Middle frontal gyrus (tissue), 1 donor: ENCODE results near the gene PALM2AKAP2.

Source experiments
- DNase-seq: peaks from one replicate; pipeline ENCODE4 v3.0.0-alpha.2; 2015; ENCODE audit warnings: low spot score; ENCODE audit errors: extremely low spot score

Gene PALM2AKAP2

DNA sequence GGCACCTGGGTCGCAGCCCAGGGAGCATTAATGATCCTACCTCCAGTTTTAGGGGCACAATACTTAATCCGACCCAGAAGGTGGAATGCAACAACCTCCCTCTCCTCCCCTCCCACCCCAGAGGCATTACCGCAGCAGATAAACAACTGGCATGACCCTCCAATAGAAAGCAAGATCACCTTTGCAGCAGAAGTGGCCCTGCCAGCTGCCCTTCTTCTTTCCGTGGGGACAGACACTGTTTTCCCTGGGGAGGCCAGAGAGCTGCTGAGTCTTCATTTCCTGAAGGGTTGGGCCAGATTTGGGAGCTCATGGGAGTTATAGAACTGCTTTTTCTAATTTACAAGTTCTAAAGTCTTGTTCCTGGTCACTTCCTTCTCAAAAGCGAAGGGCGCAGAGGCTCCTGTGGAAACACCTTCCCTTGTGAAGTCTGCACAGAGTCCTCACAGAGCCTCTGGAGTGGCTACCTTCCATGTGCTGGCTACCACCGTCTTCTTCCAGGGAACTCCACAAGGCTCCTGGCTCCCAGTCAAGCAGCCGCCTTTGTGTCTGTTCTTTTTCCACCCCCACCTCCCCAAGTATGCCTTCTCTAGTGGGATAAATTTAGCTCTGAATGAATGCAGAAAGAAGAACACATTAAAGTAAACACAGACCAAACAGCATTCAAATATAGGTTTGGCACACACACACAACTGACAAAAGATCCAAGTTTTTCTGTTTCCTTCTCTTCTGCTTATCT lies 8.0 kb upstream of the PALM2AKAP2 start:
- no peak for DNase-seq

DNA sequence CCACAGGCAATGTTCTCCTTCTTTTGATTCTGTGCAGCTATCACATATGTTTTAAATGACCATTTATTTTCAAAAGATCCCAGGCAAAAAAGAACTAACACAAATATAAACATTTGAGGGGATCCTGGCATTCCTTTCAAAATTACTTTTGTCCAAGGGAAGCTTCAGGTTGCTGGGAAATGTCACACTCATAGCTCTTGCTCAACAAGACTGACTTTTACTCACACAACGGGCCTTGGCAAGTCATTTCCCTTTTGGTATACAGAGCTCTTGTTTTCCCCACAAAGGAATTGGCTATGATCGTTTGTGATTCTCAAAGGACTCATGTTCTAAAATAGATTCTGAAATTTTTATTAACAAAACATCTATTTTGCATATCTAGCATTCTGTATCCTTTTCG lies 4.5 kb upstream of the PALM2AKAP2 start:
- DNase-seq, result no peak

DNA sequence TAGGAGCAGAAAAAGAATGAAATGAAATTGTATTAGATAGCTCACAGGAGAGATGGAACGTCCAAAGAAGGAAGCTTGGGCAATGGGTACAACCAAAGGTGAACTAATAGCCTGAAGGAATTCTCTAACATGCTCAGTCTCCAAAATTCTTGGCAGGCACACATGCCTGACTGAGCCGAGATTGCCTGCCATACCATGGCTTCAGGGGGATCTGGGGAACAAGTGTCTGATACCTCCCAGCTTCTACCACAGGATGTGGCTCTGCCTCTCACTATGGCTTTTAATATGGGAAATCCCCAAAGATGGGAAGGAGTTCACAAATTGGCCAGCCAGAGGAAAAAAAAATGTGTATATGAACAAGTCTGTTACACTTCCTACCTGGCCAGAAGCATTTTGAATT lies 3.6 kb upstream of the PALM2AKAP2 start:
- DNase-seq, result no peak

DNA sequence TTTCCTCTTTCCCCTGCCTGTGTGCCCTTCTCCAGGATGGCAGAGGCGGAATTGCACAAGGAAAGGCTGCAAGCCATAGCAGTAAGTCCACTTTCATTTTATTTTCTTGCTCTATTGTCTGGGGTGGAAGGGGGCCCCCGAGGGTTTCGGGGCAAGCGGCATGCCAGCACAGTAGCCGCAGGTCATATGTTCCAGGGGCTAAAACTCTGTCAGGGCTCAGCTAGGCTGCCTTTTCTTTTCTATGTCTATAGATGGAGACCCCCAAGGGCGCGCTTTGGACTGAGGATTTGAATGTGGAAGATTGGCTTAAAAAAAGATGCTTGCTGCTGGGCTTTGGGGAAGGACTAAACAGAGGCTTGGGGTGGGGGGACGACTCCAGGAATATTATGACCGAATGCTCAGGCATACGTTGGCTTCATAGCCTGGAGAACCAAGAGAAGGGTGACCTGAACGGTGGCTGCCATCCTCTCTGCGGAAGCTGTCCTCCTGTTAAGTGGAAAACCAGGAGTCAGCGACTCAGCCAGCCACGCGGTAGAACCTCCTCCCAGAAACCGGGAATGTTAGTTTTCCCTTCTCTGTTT lies 545 bp downstream of the PALM2AKAP2 start:
- no peak for DNase-seq

DNA sequence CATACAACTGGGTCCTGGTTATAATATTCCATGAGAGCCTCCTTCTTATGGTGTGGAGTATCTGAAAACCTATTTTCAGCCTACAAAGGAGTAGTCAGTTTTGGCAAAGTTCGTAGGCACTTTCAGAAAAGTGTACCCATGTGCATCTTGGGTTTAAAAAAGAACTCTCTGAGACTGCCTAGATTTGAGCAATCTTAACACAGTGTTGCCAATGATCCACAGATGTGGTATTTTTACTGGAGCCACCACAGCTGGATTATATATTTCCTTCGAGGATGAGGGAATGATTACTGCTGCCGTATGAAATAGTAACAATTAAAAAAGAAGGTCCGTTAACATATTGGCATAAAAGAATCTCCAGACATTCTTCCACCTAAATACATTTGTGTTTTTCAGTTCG lies 1.1 kb downstream of the PALM2AKAP2 start:
- DNase-seq, result no peak

DNA sequence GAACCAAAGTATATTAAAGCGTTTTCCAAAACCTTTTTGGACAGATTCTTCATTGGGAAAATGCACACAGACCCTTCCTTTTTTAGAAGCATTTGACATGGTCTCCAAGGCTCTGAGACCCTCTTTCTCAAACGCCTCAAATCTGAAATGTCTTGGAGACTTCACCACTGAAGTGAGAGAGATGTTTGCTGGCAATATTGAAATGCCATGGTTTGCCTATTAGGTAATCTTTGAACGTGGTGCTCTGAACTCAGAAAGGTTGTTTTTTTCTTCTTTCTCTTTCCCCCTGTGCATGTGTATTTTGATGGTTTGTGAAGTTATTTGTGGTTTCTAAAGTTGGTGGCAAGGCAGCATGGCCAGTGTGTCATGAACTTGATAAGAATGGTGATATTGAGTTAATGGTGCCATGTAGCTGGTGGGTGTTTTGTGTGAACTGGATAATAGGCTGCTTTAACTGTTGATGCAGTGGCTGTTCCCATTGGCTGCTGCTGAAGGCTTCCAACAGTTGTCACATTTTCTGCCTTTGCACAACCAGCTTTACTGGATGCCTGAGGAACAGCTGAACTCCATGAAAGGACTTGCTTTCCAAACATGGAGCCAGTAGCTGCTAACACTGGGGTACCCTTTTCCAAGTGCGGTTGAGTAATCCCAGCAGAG lies 1.7 kb downstream of the PALM2AKAP2 start:
- DNase-seq, result no peak

DNA sequence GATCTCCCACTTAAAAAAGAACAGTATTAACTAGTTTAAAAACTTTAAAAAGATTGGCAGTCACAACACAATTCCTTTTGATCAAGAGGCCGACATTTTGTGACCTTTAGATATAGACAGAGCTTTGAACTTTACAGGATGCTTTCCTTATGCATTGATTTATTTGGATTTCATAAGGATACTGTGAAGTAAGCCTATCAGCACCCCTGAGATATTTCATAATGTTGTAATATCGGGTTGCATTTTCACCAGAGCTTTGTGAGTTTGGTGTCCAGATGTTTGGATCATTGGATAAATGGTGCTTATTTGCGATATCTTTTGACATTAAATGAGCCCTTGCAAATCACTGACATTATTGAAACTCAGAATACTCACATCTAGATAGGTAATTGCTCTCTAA lies 7.7 kb downstream of the PALM2AKAP2 start:
- no peak for DNase-seq

DNA sequence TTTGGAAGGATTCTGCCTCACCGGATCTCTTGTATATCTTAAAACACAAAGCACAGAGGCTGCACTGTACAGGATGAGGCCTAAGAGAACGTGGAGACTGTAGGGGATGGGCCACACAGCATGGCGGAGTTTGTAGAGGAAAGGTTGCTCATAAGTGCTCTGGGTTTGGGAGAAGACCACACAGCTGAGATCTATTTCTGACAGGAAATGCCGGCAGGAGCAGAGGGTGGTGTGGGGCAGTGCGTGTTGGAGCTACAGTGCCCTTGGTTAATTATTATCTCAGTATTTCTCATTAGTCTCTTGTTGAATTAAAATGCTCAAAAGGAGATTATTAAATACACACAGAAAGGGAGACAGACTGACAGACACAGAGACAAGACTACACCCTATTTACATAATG lies 9.6 kb downstream of the PALM2AKAP2 start:
- DNase-seq, result no peak

DNA sequence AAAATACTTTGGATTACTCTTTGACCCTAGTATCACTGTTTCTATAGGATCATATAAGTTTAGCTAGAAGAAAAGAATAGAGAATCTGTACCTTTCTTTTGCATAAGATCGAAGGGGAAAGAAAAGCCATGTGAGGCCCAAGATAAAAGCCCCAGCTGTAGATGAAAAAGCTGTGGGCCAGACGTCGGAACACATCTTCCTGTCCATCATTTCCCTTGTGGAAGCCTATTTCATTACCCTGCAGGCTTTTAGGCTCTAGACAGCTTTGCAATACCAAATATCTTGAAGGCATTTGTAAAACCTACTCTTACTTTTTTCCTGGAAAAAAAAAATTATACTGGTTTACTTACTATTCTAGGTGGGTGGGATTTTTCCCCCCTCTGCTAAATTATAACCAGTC lies 10.0 kb downstream of the PALM2AKAP2 start:
- DNase-seq, result no peak

DNA sequence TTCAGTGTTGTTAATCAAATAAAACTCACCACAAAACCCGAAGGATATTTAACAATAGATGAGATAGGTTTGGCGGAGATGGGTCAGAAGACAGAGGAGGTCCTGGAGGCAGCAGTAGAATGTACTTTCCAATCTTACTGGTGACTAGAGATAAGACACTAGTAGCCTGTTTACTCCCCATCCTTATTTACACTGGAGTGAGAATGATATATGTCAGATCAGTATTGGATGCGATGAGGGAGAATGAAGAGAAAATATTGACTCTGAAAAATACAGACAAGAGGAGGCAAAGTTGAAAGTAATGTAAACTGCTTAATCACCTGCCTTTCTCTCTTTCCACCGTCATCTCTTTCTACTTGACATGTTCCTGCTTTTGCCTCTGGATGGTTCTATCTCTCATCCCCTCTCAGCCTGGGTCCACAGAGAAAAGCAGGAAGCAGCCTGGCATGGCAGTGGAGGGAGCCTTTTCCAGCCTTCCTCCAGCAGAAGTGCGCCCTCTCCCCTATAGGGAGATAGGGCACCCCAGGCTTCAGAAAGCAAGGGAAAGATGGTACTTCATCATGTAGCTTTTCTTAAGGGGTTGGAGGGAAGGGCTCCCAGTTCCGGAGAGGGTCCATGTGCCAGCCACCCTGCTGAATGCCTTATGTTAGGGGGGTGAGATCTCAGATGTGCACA lies 11.1 kb downstream of the PALM2AKAP2 start:
- DNase-seq, result no peak

DNA sequence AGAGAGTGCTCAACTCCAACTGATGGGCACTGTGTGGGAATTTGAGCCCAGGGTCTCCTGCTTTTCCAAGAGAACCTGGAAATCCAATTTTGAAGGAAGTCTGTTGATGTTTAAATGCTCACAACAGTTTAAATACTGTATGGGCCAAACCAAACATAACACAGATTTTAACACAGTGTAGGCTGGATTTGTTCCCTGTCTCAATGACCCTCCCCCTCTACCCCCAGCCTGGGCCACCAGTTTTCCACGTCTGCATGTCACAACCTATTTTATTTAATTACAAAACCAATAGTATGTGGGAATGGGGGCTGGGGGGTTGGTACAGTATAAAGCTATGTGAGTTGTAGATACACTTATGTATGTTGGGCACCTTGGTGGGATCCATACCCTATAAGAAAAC lies 11.7 kb downstream of the PALM2AKAP2 start:
- no peak for DNase-seq

DNA sequence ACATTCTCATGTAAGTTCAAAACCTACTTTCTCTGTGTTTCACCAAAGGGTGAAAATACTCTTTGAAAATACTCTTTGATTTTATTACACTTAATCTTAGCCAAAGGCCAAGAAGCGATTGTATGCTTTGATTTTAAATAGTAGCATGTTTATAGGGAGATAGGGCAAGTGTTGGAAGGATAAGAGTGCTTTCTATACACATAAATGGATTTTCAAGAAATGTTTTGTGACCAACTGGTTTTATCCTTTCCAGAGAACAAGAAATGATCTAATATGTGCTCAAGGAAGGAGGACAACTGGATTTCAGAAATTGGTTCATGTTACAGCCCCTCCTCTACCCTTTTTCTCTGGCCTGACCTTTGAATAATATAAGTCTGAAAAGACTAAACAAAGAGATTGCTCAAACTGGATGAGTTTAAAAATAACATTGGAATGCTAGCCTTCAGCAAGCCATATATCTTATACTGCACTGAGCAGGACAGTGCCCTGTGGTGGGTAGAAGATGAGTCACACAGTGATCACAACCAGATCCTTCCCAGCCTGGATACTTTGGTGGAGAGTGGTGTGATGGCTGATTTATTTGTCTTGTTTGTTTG lies 13.1 kb downstream of the PALM2AKAP2 start:
- DNase-seq, result no peak

DNA sequence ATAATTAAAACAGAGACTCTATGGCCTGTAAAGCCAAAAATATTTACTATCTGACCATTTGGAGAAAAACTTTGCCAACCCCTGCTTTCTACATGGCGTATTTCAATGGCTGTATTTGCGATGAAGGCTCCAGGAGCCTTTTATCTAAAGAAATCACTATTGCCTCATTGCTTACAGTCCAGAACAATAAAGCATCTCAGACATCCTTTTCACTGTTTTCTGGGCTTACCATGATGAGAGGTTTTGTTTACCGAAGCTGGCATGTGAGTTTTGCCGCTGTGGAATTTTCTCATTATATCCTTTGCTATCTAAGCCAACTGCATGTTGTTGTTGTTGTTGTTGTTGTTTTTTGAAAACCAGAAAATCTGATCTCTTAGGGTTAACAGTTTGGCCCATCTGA lies 13.9 kb downstream of the PALM2AKAP2 start:
- no peak for DNase-seq

DNA sequence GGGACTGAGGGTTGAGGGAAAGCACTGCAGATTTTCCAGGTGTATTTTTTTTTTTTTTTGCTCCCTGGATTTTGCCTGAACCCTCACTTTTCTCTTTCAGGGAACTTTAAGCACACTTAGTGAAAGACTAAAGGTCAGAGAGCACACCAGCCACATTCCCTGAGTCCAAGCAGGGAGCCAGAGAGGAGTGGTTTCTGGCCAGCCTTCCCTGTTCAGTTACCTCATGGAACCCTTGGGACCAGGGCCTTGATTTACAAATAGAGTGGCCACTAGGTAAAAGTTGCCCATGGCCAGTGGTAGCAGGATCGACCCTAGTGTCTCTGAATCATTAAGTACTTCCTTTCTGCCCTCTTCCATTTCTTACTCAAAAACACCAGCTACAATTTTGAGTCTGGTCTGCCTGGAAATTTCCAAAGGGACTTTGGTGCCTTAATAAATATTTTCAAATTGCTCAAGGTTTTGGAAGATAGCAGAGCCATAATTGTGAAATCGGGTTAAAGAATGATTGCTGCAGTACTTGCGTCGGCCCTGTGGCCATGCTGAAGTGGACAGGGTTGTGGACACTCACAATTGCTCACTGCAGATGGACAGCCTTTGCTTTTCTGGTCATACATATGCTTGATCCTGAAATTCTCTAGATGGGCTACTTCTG lies 14.5 kb downstream of the PALM2AKAP2 start:
- DNase-seq, result no peak

DNA sequence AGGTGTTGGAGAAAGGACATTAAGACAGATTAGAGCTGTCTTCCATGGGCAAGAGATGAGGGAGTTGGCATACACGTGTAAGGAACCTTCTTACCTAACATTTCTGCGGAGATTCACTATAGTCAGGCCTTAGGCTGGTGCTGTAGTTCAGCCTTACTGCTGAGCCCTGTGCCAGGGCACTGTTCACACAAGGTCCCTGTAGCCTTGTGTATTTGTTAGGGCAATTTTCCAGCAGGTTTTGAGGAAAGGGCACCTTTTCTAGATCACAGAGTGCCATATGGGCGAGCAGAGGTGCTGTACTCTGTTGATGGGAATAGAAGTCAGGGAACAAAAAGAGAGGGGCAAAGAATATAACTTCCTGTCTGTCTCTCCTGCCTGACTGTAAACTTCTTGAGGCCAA lies 15.6 kb downstream of the PALM2AKAP2 start:
- DNase-seq, result no peak

DNA sequence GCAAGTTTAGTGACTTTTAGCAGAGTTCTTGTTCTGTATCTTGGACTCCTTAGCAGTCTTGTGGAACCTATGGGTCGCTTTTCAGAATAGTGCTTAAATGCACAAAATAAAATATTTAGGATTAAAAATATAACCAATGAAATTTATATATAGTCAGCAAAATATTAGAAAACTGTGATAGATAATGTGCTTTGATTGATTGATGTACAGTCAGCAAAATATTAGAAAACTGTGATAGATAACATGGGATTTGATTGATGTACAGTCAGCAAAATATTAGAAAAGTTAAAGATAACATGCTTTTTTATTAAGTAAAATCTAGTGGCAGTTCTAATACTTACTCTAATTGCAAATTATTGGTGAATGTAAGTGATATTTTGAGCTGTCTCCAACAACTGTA lies 16.1 kb downstream of the PALM2AKAP2 start:
- no peak for DNase-seq

DNA sequence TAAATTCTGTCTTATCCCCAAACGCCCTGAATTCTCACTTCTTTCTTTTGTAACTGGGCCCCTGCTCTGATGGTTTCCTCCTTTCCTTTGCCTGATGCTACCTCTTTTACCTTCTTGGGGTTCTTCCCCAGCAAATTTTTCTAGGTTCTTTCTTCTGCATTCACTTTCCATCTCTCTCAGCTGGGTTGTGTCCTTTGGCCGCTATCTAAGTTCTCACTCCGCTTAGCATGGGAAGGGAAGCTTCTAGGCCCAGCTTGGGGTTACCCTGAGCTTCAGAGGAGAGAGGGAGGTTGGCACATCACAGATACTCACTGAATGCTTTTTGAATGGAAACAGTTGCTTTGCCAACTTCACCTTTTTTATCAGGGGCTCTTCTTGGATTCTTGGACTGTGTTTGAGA lies 17.0 kb downstream of the PALM2AKAP2 start:
- no peak for DNase-seq

DNA sequence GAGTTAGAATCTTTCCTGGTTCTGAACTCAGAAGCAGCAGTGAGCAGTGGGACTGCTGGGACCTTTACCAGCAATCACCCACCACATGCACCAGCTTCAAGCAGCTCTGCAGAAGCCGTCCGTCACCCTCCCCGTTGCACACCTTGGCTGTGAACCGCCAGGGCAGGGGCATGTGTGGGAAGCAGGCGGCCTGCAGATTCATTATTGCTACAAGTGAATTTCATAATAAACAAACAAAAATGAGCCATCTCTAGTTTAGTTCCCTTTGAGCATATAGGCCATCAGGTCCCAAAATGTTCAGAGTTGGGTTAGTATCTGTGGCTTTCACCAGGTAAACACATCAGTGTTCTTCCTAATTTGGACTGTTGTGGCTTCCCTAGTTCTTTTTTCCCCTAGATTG lies 17.5 kb downstream of the PALM2AKAP2 start:
- DNase-seq, result no peak

DNA sequence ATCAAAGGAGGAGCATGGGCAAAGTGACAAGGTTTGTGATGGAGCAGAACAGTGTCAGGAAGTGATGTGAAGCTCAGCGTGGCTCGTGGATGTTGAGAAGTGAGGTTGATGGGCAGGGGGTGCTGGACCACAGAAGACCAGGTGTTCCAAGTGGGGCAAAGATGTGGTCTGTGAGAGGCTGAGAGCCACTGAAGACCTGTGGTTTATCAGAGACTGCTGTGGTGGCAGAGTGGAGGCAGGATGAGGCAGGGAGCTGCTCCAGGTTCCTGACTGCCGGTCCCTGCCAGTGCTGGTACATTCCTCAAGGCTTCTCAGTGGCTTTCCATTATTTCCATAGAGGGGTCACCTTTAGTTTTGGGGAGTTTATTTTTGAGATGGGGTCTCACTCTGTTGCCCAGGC lies 19.1 kb downstream of the PALM2AKAP2 start:
- no peak for DNase-seq

DNA sequence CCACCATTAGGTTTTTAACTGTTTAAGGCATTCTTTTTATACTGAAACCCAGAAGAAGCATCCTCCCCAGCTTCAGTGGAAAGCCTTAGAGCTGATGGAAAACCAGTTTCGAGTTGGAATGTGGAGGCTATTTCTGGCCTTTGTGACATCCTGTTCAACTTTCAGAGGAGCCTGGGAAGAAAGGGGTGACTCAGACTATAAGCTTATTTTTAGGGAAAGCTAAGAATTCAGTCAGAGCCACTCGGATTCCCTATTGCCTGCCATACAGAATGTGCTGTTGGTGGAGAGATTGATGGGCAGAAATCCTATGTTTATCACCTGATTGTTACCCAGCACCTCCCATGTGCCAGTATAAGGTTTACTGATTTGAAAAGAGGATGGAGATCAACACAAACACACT lies 19.8 kb downstream of the PALM2AKAP2 start:
- no peak for DNase-seq

DNA sequence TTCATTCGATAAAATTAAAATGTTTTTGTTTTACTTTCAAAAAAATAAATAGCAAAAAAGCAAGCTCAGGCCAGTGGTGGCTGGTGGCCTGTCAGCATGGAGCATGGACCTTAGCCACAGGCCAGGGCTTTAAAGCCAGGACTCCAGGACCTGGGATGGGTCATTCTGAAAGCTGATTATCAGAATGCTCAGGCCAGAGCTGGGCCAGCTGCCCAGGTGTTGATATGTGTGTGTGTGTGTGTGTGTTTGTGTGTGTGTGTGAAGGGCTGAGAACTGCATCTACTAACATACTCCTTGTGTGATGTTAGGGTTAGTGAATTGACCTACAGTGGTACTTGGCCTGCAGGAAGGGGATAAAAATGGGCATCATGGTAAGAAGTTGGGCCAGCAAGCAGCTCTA lies 21.5 kb downstream of the PALM2AKAP2 start:
- no peak for DNase-seq
